Fibroblast of skin of right biceps (primary cell): ENCODE results near the gene RRP9.
A peak's percentile ranks its signal among the peaks of the same experiment; 100 is the strongest.

Source experiments
- DNase-seq: peaks from one replicate; pipeline ENCODE4 v3.0.0-alpha.2; 2013

The RRP9 gene

GRCh38 chr3:51955175-51955892, 13.6 kb upstream of the RRP9 start, which contains the start of gene GPR62:
Gene GPR62 (plus strand): TSS chr3:51955381. CDS start chr3:51955653, 272 bp downstream.
- DNase-seq, result no peak

GRCh38 chr3:51954713-51955112, 13.0 kb upstream of the RRP9 start:
- DNase-seq, result no peak

- no peak for DNase-seq
Measured at GRCh38 chr3:51954105-51954504, 12.4 kb upstream of the RRP9 start.

- peak; percentile 71 for DNase-seq
Measured at GRCh38 chr3:51953445-51953844, 11.7 kb upstream of the RRP9 start.

GRCh38 chr3:51950899-51951298, 9.2 kb upstream of the RRP9 start:
- DNase-seq, result no peak

- no peak for DNase-seq
Measured at GRCh38 chr3:51949121-51949520, 7.4 kb upstream of the RRP9 start.

GRCh38 chr3:51948016-51948580, 6.4 kb upstream of the RRP9 start:
- no peak for DNase-seq

GRCh38 chr3:51947215-51947900, 5.7 kb upstream of the RRP9 start:
- DNase-seq, result no peak

GRCh38 chr3:51946796-51947195, 5.1 kb upstream of the RRP9 start:
- DNase-seq, result no peak

GRCh38 chr3:51945926-51946705, 4.4 kb upstream of the RRP9 start:
- DNase-seq, result no peak

GRCh38 chr3:51945031-51945840, 3.5 kb upstream of the RRP9 start:
- DNase-seq, result no peak

GRCh38 chr3:51944451-51945021, 2.8 kb upstream of the RRP9 start:
- DNase-seq, result no peak

- no peak for DNase-seq
Measured at GRCh38 chr3:51943451-51944391, 2.0 kb upstream of the RRP9 start.

GRCh38 chr3:51942603-51943450, 1.1 kb upstream of the RRP9 start:
- peak; percentile 67 for DNase-seq

- DNase-seq, result no peak
Measured at GRCh38 chr3:51941463-51941797, 274 bp downstream of the RRP9 start.

GRCh38 chr3:51940648-51941462, 849 bp downstream of the RRP9 start:
- no peak for DNase-seq

GRCh38 chr3:51938780-51939425, 2.8 kb downstream of the RRP9 start:
- no peak for DNase-seq

- DNase-seq, result no peak
Measured at GRCh38 chr3:51937611-51938450, 3.9 kb downstream of the RRP9 start.
